HG02588 (cell line): ENCODE data around the gene PFDN6.
"Not testable (repeated sequence)": the region's sequence is repeated elsewhere in the genome, so short reads cannot be mapped to it uniquely, and the experiment has no call there.

Experiments used
- ATAC-seq: cut with Tn5 transposase; IDR thresholded peaks from one replicate; pipeline ENCODE4 v1.9.1; 2021; ENCODE audit warnings: mild to moderate bottlenecking, moderate library complexity; ENCODE audit not compliant: unreplicated experiment

PFDN6 gene

GRCh38 chr6:33288921-33289783, at the start of gene PFDN6, which contains the start of gene WDR46:
Gene PFDN6, plus strand, starts transcription at chr6:33289601. Its CDS starts 256 bp downstream, at chr6:33289857.
Gene WDR46, minus strand, starts transcription at chr6:33289239. Its CDS starts 69 bp downstream, at chr6:33289170.
- peak; percentile 81 for ATAC-seq

DNA sequence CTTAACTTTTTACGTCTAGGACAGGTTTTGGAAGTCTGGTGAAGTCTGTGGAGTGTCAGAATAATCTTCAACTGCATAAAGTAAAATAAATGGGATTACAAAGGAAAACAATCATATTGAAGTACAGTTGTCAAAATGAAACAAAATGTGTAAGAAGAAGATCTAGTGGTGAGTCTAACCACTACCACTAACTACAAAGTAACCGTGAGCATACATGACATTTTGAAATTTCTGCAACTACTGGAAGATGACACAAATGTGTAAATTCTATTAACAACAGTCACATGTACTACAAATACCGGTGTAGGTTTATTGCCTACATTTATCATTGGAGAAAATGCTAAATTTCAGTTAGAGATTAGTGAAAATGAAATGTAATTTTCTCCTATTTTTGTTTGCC, 47.4 kb upstream of the PFDN6 start:
- ATAC-seq: no peak

- no peak for ATAC-seq
These were observed 45.9 kb upstream of the PFDN6 start for GRCh38 chr6:33243476-33243875.

DNA sequence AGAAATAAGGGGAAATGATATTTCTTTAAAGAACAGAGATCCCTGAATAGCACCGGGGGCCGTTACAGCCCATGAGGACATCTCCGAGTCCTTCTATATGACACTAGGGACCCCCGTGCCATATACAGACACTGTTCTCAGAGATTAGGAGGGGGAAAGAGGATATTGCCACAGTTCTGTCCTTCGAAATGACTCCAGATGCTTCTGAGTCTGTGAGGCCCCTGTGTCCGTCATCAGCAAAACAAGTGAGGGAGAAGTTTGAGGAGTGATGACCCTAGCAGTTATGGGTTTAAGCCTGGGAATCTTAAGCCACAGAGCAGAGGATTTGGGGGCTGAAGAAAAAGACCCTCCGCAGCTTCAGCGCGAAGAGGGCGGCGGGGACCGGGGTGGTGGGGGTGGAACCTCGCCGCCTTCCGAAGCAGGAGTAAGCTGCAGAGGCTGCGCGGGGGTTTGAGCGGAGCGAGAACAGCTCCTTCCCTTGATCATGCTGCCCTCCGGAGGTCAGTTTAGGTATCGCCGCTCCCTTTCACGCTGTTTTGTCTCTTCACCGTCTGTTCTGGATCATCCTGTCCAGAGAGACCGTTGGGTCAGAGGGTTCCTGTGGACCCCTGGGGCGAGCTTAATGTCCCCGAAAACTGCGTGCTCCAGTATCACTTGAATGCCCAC, 41.3 kb upstream of the PFDN6 start:
- no peak for ATAC-seq

DNA sequence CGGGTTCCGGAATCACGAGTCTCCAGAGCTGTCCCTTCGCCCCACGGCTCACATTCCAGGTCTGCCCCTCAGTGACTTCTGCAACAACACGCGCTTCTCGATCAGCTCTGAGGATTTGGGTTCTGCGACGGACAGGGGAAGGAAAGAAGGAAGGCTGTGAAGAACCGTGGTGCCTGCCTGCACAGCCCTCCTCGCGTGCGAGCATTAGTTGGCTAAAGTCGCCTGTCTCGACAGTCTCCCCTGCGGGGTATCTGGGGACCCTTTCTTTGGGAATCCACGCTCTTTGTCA, 40.8 kb upstream of the PFDN6 start:
- no peak for ATAC-seq

GRCh38 chr6:33248932-33249731, 40.3 kb upstream of the PFDN6 start:
- peak; percentile 90 for ATAC-seq

DNA sequence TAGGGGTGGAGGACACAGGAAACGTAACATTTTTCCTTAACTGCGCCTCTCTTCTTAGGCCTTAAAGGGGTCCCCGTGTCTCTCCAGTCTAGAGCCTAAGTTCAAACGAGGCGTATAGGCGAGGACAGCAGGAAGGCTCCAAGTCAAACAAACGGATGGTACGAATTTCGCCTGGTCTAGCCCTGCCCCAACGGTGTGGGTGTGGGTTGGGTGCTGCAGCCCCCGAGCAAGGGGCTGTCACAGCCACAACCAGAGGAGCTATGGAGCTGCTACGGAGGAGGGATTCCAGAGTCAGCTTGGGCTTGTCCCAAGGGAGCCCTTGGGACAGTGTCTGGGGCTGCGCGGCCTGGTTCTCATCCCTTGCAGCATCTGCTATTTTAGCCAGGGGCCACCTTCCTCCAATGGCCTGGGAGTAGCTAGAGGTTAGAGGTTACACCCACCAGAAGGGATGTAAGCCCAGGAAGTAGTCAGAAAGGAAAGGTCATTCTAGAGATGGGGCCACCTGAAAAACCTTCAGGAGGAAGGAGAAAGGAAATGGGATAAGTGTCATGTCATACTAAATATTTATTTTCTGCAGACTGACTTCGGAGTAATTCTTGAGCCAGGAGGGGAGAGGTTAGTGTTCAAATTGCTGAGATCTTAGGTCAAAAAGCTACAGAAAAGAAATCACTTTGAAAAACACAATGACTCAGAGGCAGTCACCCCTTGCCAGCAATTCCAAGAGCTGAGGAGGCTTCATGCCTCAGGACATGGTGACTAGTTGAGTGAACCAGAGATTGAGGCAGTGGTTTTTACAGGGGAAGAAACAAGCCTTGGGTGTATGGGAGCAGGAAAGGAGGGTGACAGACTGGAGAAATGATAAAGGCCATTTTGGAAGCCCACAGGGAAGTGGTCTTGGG, 39.4 kb upstream of the PFDN6 start:
- ATAC-seq: no peak

GRCh38 chr6:33250731-33251130, 38.7 kb upstream of the PFDN6 start:
- ATAC-seq: no peak

DNA sequence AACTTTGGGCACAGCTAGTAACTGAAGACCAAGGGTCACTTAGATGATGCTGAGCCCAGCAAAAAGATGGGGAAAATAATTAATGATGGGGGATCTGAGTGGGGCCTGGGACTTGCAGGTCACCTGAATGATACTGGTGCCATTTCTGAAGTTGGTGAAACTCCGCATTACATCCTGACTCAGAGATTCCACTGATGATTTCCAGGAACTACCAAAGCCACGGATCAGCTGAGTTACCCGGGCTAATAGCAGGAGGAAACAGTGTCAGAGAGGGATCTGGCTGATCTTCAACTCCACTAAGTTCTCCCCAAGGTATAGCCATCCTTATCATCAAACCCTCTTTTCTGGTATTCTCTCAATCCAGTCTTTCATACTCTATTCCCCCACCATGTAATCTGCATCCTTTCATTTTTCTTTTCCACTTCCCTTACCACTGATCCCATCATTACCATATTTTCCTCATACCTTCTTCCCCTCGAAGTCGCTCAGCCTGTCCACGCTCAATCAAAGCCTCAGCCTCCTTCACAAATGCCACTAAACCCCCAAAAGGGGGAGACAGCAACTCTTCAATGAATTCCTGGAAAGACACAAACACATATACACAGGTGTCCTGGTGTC, 37.9 kb upstream of the PFDN6 start:
- ATAC-seq: no peak

DNA sequence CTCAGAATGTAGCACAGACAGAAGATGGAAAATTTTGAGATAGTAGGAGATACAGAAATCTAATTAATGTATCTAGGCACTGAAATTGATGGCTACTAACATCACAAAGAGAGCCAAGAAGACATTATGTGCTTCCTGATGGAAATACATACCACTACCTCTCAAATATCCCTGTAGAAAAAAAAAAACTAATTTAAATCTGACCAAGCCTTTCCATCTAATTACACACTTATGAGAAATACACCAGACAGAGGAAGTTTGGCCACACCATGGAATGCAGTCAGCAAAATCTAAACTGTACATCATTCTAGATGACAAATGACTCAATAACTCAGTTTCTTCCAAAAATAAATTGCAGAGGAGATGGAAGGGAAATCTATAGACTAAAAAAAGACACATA, 36.6 kb upstream of the PFDN6 start:
- ATAC-seq: no peak

DNA sequence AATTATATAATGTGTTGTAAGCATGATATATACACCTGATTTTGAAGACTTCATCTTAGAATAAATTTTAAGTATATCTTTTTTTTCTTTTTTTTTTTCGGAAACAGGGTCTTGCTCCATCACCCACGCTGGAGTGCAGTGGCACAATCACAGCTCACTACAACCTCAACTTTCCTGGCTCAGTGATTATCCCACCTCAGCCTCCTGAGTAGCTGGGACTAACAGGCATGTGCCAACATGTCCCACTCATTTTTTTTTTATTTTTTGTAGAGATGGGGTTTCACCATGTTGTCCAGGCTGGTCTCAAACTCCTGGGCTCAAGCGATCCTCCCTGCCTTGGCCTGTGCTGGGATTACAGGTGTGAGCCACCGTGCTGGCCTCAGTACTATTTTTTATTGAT, 34.8 kb upstream of the PFDN6 start:
- ATAC-seq: no peak

GRCh38 chr6:33259032-33259431, 30.4 kb upstream of the PFDN6 start:
- no peak for ATAC-seq

DNA sequence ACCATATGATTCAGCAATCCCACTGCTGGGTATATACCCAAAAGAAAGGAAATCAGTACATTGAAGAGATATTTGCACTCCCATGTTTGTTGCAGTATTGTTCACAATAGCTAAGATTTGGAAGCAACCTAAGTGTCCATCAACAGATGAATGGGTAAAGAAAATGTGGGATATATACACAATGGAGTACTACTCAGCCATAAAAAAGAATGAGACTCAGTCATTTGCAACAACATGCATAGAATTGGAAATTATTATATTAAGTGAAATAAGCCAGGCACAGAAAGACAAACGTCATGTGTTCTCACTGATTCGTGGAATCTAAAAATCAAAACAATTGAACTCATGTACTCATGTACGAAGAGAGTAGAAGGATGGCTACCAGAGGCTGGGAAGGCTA, 26.9 kb upstream of the PFDN6 start:
- ATAC-seq: not testable (repeated sequence)

GRCh38 chr6:33264015-33264414, 25.4 kb upstream of the PFDN6 start:
- ATAC-seq: no peak

GRCh38 chr6:33271117-33271467, 18.3 kb upstream of the PFDN6 start:
- ATAC-seq: peak; percentile 10

DNA sequence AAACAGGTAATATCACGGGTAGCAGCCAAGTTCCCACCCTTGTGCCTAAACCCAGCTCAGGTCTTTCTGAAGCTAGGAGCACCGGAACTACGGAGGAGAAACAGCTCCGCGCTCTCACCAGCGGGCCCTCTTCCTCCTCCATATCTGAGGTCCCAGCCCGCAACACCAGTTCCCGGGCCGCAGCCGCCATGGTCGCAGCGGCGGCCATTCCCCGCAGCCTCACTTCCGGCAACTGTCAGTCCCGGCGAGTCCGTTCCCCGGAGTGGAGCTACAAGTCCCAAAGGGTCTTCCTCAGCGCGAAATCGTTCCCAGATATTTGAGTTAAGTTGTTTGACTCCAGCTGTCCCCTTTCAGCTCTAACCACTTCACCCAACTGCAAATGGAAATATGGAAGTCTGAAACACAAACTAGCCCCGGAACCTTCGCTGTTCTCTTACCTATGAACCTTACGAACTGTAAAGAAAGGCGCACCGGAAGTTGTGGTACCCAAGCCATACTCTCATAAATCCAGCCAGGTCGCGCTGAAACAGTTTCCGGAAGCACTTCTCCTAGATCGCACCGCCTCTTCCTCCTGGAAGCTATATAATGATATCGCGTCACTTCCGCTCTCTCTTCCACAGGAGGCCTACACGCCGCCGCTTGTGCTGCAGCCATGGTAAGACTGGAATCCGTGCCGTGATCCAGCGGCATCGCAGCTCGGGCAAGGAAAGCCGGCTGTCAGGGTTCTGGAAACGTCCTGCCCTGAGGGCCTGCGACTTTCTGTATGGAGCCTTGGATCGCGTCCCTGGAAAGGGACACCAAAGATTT, 17.7 kb upstream of the PFDN6 start, which contains the start of the genes RPS18 and VPS52:
Gene RPS18 (plus strand): TSS at position 608 of the 807 bp plus-strand sequence. CDS start 45 bp downstream, at position 653.
Gene VPS52 (minus strand): TSS at position 409 of the 807 bp plus-strand sequence. CDS start 201 bp downstream, at position 208.
- ATAC-seq: peak; percentile 75

DNA sequence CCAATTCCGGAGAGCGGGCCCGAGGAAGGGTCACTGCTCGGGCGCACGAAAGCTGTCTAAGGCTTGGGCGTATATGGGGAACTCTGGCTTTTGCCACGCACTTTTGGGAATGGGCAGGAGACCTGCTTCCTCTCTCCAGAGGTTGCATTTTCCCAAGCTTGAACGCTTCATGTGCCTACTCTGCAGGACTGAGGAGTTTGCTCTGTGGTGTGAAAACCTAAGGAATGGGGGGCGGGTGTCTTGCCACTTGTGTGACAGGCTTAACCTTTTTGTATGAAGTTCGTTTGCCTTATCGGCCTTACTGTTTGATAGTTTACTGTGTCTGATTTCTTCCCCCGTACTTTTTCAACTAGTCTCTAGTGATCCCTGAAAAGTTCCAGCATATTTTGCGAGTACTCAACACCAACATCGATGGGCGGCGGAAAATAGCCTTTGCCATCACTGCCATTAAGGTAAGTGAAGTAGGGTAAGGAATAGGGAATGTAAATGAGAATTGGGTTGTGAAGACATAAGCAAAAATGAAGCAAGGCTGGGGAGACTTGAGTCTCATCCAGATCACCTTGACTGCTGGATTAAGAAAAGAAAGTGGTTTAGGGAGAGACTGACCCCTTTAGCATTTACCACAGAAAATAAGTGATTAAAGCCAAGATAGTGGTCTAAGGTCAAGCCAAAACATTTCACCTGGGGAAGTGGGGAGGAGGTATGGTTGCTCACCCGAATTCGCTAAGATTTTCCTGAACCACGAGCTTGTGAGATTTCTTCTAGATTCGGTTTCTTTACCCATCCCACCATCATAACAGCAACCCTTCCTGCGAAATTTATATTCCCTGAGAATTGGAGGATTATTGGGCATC, 16.9 kb upstream of the PFDN6 start:
- ATAC-seq: no peak
